ENCODE data around the gene EDN2.

GRCh38 chr1:41440321-41441085 is 44.0 kb downstream of the EDN2 start:
- TF ChIP-seq POLR2A (IDR thresholded peaks at IDR 0.05) (no peak), CTCF (IDR thresholded peaks at IDR 0.05 in 4 of 5, conservative IDR thresholded peaks at IDR 0.05 in 1 of 5) (no peak)
